HAP-1 (cell line): Measurements from ENCODE around the gene SMG6.
"Not testable (repeated sequence)": the region's sequence is repeated elsewhere in the genome, so short reads cannot be mapped to it uniquely, and the experiment has no call there.

Experiments used
- DNase-seq, 2 experiments: peaks; one replicate each; pipeline ENCODE4 v3.0.0-alpha.2; 2016 to 2020; ENCODE audit warnings: low spot score in 2 of 2
- H3K27me3 ChIP-seq: fragments of 250-450 bp; sonication (Bioruptor Pico); 2 replicates; pipeline ENCODE4 v1.5.1; 2020; ENCODE audit warnings: low read depth, mild to moderate bottlenecking, moderate library complexity
- H3K36me3 ChIP-seq: fragments of 250-450 bp; sonication (Bioruptor Pico); replicated peaks from 2 replicates; pipeline ENCODE4 v1.5.1; 2020; ENCODE audit warnings: mild to moderate bottlenecking
- H3K4me1 ChIP-seq: fragments of 250-450 bp; sonication (Bioruptor Pico); 2 replicates; pipeline ENCODE4 v1.5.1; 2020; ENCODE audit warnings: mild to moderate bottlenecking
- H3K4me3 ChIP-seq: fragments of 250-450 bp; sonication (Bioruptor Pico); 2 replicates; pipeline ENCODE4 v1.5.1; 2020; ENCODE audit warnings: mild to moderate bottlenecking, moderate library complexity
- H3K9me3 ChIP-seq: fragments of 250-450 bp; sonication (Bioruptor Pico); 2 replicates; pipeline ENCODE4 v1.5.1; 2020; ENCODE audit warnings: mild to moderate bottlenecking, moderate library complexity
- in situ Hi-C: fragments of 300-500 bp; cut with MboI; formaldehyde crosslinking; loops from 3 replicates; pipeline ENCODE4 v1.14.3; 2020; ENCODE audit warnings: low sequenced_read_pairs, inconsistent platforms, mixed read lengths

The SMG6 gene

GRCh38 chr17:2146132-2146871, 157.3 kb downstream of the SMG6 start:
- Histone ChIP-seq H3K4me1 (no peaks in the 10 kb centered on the region), H3K9me3 (no peaks in the 10 kb centered on the region), H3K27me3 (no peaks in the 10 kb centered on the region), H3K4me3 (no peak overlapping the region), H3K36me3 (no peaks in the 10 kb centered on the region)
- DNase-seq, result no peak
- in situ Hi-C loops, result no loop called here

GRCh38 chr17:2144701-2145100, 158.9 kb downstream of the SMG6 start:
- DNase-seq, result no peak
- H3K4me1 ChIP-seq, result no peaks in the 10 kb centered on the region
- H3K4me3 ChIP-seq, result no peak overlapping the region
- H3K36me3 ChIP-seq, result no peaks in the 10 kb centered on the region
- H3K27me3 ChIP-seq, result no peaks in the 10 kb centered on the region
- in situ Hi-C loops, result no loop called here
- no peaks in the 10 kb centered on the region for H3K9me3 ChIP-seq

DNA sequence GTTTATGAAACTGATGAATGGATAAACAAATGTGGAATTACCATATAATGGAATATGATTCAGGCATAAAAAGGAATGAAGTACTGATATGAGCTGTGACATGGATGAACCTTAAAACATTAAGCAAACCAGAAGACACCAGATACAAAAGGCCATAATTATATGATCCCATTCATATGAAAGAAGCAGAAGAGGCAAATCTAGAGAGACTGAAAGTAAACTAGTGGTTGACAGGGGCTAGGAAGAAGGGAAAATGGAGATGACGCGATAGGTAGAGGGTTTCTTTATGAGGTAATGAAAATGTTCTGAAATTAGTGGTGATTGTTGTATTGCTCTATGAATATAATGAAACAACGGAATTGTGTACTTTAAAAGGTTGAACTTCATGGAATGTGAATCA, 160.3 kb downstream of the SMG6 start:
- Histone ChIP-seq H3K36me3 (no peaks in the 10 kb centered on the region), H3K4me3 (no peak overlapping the region), H3K4me1 (peaks cover 8% of the 10 kb centered on the region), H3K9me3 (no peaks in the 10 kb centered on the region), H3K27me3 (no peaks in the 10 kb centered on the region)
- in situ Hi-C loops, result no loop called here
- DNase-seq, result no peak

DNA sequence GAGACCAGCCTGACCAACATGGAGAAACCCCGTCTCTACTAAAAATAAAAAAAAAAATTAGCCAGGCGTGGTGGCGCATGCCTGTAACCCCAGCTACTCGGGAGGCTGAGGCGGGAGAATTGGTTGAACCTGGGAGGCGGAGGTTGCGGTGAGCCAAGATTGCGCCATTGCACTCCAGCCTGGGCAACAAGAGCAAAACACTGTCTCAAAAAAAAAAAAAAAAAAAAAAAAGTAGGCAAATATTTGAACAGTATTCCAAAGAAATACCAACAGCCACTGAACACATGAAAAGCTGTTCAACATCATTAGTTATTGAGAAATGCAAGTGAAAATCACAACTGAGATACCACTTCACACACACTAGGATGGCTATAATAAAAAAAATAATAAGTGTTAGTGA, 160.9 kb downstream of the SMG6 start:
- H3K27me3 ChIP-seq, DNase-seq, in situ Hi-C loops, H3K9me3 ChIP-seq, H3K36me3 ChIP-seq, H3K4me3 ChIP-seq: not testable (repeated sequence)
- peaks cover 14% of the 10 kb centered on the region for H3K4me1 ChIP-seq

DNA sequence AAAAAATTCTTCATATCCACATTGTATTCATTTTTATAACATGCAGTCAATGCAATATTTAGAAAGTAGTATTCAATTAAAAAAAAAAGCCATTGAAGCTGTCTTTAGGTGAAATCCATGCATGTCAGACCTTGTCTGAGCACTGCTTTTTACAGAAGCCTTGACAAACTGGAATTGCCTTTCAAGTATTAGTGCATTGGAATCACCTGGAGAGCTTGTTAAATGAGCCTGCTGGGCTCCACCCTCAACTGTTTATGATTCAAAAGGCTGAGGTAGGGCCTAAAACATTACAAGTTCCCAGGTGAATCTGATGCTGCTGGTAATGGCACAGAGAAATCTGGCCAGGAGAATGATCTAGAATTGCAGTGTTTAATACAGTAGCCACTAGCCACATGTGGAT, 162.9 kb downstream of the SMG6 start:
- no peaks in the 10 kb centered on the region for H3K36me3 ChIP-seq
- H3K4me3 ChIP-seq, result no peak overlapping the region
- H3K4me1 ChIP-seq, result peaks cover 22% of the 10 kb centered on the region
- no peaks in the 10 kb centered on the region for H3K27me3 ChIP-seq
- no peaks in the 10 kb centered on the region for H3K9me3 ChIP-seq
- DNase-seq, result no peak
- in situ Hi-C loops, result no loop called here

DNA sequence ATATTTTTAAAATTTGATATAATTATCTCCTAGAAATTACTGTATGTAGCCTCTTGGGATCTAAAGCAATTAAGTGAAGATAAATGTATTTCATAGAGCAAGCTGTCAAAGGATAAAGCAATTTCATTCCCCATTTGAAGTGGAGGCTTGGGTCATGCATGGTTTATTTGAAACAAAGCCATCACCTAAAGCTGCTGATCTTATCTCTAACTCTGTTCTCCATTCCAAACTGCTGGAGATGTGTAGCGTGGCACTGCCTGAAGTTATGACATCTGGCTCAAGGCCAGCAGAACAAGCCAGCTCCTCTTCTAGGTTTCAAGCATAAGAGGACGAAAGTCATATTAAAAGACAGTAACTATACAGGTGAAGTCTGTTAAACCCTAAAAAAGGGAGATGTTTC, 164.8 kb downstream of the SMG6 start:
- DNase-seq, result peak in 1 of 2 experiments; percentile 38
- in situ Hi-C loops, result no loop called here
- H3K9me3 ChIP-seq, result no peaks in the 10 kb centered on the region
- H3K4me1 ChIP-seq, result peaks cover 22% of the 10 kb centered on the region
- H3K27me3 ChIP-seq, result no peaks in the 10 kb centered on the region
- H3K36me3 ChIP-seq, result no peaks in the 10 kb centered on the region
- no peak overlapping the region for H3K4me3 ChIP-seq

- DNase-seq, result peak in 1 of 2 experiments; percentile 14
- in situ Hi-C loops, result no loop called here
- no peaks in the 10 kb centered on the region for H3K9me3 ChIP-seq
- no peak overlapping the region for H3K4me3 ChIP-seq
- peaks cover 22% of the 10 kb centered on the region for H3K4me1 ChIP-seq
- H3K36me3 ChIP-seq, result no peaks in the 10 kb centered on the region
- no peaks in the 10 kb centered on the region for H3K27me3 ChIP-seq
Measured at GRCh38 chr17:2138318-2138717, 165.3 kb downstream of the SMG6 start.

- in situ Hi-C loops, result no loop called here
- Histone ChIP-seq H3K36me3 (no peaks in the 10 kb centered on the region), H3K4me1 (peaks cover 22% of the 10 kb centered on the region), H3K4me3 (no peak overlapping the region), H3K27me3 (no peaks in the 10 kb centered on the region), H3K9me3 (no peaks in the 10 kb centered on the region)
- DNase-seq, result peak; percentile 69 to 70
Measured at GRCh38 chr17:2137342-2138098, 166.1 kb downstream of the SMG6 start.

DNA sequence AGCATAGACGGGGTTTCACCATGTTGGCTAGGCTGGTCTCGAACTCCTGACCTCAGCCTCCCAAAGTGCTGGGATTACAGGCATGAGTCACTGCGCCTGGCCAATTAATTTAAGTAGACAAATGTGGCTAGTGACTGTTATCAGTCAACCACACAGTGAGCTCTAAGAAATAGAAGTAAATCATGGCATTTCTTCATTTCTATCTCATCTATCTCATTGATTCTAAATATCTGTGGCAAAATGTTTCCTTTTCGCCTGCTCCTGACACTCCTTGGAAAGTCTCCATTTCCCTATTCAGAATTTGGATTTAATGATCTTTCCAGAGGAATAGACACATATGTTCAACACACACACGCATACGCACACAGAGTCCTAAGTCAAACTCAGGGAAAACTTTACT, 167.3 kb downstream of the SMG6 start:
- Histone ChIP-seq H3K36me3 (no peaks in the 10 kb centered on the region), H3K4me1 (peaks cover 22% of the 10 kb centered on the region), H3K27me3 (no peaks in the 10 kb centered on the region), H3K9me3 (no peaks in the 10 kb centered on the region), H3K4me3 (no peak overlapping the region)
- in situ Hi-C loops, result no loop called here
- DNase-seq, result no peak

DNA sequence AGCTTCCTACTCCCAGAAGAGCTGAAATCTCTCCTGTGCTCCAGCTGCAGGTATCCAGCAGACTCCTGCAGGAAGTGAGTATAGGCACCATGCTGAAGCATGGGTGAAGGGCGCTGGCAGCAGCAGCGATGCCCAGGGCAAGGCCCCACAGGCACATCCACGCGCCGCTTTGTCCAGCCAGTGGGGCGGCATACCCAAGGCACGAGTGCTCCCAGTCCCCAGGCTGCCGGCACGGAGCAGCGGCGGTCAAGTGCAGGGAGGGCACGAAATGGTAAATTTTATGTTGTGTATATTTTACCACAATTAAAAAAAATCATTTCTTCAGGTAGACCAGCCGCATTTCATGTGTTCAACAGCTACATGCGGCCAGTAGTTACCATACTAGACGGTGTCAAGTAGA, 175.6 kb downstream of the SMG6 start:
- no peaks in the 10 kb centered on the region for H3K4me1 ChIP-seq
- H3K36me3 ChIP-seq, result no peaks in the 10 kb centered on the region
- in situ Hi-C loops, result no loop called here
- no peaks in the 10 kb centered on the region for H3K27me3 ChIP-seq
- no peaks in the 10 kb centered on the region for H3K9me3 ChIP-seq
- H3K4me3 ChIP-seq, result no peak overlapping the region
- DNase-seq, result no peak

DNA sequence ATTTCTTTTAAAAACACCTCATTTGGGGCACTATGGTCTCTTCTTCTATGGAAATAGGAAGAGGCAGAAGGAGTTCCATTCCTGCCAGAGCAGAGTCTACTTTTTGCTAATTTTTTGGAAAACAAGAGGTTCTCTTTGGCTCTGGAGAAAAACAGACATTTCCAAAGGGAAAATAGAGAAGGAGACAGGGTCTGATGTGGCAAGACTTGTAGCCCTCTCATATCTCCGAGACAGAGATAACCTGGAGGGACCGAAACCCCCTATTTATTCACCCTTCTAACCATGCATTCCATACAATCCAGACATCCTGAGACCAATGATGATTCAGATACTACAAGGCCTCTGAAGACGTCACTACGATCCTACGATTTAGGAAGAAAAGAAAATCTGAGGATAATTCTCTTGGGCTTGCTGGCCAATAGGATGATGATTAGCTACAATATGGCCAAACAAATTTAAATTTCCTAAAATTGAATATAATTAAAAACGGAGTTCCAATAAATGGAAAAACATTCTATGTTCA, 178.5 kb downstream of the SMG6 start:
- Histone ChIP-seq H3K27me3 (no peaks in the 10 kb centered on the region), H3K9me3 (no peaks in the 10 kb centered on the region), H3K4me1 (no peaks in the 10 kb centered on the region), H3K36me3 (no peaks in the 10 kb centered on the region), H3K4me3 (no peak overlapping the region)
- DNase-seq, result no peak
- in situ Hi-C loops, result no loop called here

DNA sequence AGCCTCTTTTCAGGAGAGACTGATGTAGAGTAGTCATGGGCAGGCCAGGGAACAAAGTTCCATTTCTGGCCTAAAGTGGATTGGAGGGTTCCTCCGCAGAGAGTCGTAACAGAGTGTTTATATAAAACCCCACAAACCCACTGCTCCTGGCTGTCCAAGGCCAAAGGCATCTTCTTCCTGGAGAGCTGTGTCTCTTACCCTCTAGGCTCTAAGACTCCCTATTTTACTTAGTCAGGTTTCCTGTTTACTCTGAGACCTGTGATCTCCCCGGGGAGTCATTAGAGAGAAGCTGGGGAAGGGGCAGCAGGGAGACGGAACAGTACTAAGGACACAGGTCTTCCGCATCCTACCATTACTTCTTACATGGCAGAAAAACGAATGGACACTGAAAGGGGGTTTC, 179.2 kb downstream of the SMG6 start:
- H3K4me3 ChIP-seq, result no peak overlapping the region
- no peak for DNase-seq
- in situ Hi-C loops, result no loop called here
- no peaks in the 10 kb centered on the region for H3K27me3 ChIP-seq
- H3K9me3 ChIP-seq, result no peaks in the 10 kb centered on the region
- no peaks in the 10 kb centered on the region for H3K4me1 ChIP-seq
- no peaks in the 10 kb centered on the region for H3K36me3 ChIP-seq

DNA sequence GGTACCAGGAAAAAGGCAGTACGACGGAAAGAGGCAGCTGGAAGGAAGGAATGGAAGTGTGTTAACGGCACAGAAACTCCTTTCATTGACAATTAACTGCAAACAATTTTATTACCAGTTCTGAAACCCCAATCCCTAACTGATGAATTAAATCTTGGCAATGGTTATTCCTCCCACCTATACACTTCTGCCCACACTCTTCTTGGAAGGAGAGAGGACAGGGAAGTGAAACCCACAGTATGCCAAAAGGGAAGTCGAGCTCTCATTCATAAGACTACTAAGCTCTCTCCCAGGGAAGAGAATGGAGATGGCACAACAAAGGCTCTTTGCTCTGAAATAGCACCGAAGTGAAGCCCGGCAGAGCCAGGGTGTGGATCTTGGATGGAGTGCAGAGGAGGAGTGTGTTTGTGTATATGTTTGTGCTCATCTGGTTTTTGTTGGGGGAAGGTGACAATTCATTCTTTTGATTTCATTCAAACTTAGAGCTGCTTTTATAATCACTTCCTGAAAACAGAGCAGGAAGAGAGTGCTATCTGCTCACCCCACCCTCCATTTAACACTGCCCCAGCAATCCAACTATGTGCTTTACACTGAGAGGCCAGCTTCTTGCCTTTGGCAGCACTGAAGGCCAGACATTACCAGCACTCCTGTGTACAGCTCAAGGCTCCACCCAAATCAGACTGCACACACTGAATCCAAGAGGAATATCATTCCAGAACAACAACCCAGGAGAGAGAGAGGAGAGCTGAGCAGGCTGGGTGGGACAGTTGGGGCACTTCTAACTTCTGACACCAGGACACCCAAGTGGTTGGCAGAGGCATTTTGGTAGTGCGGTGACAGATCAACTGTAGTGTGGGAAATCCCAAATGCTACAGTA, 180.0 kb downstream of the SMG6 start:
- H3K4me3 ChIP-seq, result no peak overlapping the region
- no peaks in the 10 kb centered on the region for H3K27me3 ChIP-seq
- no peaks in the 10 kb centered on the region for H3K4me1 ChIP-seq
- in situ Hi-C loops, result no loop called here
- no peaks in the 10 kb centered on the region for H3K36me3 ChIP-seq
- no peak for DNase-seq
- H3K9me3 ChIP-seq, result no peaks in the 10 kb centered on the region
